ENCODE results near the gene YPEL3.
A peak's percentile ranks its signal among the peaks of the same experiment; 100 is the strongest.

- TF ChIP-seq CTCF (IDR thresholded peaks at IDR 0.05) (no peak), POLR2AphosphoS5 (IDR thresholded peaks at IDR 0.05) (peak; percentile 6 to 85 (median 75)), POLR2A (IDR thresholded peaks at IDR 0.05) (peak; percentile 92 to 98)
These were observed 30.7 kb downstream of the YPEL3 start, which contains the start of gene ALDOA for GRCh38 chr16:30065102-30065942.

All from suprapubic skin (tissue), 4 donors.